ENCODE measurements around the gene TMEM184C.
A peak's percentile ranks its signal among the peaks of the same experiment; 100 is the strongest.

The TMEM184C gene

DNA sequence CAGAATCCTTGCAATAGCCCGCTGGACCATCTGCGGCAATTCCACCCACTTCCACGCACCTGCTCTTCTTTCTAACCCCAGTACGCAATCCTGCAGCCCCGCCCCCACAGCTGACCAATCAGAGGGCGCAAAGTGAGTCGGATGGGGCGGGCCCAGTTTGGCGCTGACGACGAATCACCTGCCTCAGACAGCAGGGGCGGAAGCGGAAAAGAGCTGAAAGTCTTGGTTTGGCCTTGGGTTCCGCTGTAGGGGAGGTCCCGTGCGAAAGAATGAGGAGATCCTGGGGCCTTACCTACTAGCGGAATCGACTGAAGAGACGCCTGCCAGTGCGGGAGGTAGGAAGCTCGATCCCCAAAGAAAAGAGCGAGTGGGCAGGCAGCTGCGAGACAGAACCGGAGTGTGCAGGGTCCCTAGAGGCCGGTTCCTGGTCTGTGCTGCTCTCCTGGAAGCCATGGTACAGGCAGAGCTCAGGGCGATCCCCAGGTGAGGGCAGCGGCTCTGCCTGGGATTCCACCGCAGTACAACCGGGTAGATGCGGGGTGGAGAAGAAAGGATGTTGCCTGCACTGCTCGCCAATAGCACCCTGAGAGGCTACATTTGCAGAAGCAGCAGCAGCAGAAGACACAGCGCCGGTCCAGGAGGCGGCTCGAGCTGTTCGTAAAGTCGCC is at the start of gene TMEM184C:
Gene TMEM184C, plus strand, starts transcription at position 225 of the 668 bp plus-strand sequence. CDS start 560 bp downstream, outside the sequence.
- DNase-seq (ENCODE audit: insufficient read length, low spot score) (peak; percentile 96), FAIRE-seq (peak; percentile 97)

DNA sequence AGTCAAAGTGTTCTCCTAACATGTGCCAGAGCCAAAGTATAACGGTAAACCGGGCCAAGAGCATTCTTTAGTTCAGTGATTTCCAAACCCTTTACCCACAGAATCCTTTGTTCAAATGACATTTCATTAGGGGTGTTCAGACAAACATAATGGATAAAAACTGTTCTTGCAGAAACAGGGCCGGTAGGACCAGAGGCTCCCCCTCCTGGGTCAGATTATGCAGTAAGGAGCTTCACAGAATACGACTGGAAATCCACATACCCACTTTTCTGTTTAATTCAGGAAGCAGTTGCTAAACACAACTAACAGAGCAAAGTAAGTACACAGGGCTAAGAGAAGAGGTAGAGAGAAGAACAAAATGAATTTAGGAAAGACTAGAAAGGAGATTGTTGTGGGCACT is 46.6 kb upstream of the TMEM184C start:
- FAIRE-seq (no peak), DNase-seq (ENCODE audit: insufficient read length, low spot score) (no peak)

DNA sequence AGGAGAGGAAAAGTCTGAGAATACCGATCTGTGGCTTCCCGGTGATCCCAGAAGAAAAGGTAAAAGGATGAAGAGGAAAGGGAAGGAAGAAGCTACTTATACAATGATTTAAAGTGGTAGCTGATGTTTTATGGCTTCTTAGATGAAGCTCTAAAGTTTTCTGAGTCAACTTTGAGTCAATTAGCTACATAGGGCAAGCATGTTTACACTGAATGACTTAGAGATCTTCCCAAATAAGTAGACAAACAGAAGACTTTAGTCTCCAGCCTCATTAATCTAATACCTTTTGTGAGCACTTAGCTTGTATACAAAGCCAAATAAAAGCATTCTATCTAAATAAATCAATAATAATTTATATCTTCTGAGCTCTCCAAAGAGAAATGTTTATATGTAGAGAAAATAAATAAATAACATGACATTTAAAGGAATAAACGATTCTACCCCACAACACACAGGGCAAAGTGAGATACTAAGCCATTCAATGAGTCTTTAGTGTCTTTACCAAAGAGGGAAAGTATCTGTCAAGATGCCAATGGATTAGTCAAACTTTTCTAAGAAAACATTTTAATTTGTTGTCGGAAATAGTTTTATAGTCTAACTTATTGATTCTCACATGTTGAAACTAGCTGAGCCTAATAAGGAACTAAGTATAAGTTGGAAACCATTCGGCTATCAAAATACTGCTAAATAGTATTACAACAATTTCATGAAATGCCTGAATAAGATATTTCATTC is 46.0 kb upstream of the TMEM184C start:
- no peak for DNase-seq (ENCODE audit: insufficient read length, low spot score)
- no peak for FAIRE-seq

DNA sequence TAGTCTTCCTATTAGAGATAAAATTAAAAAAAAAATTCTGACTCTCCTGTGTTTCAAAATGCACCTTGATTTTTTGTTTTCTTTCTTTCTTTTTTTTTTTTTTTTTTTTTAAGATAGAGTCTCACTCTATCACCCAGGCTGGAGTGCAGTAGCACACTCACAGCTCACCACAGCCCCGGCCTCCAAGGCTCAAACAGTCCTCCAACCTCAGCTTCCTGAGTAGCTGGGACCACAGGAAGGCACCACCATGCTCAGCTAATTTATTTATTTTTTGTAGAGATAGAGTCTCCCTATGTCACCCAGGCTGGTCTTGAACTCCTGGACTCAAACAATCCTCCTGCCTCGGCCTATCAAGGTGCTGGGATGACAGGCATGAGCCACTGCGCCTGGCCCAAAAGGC is 41.1 kb upstream of the TMEM184C start:
- FAIRE-seq: no peak
- DNase-seq (ENCODE audit: insufficient read length, low spot score): no peak

DNA sequence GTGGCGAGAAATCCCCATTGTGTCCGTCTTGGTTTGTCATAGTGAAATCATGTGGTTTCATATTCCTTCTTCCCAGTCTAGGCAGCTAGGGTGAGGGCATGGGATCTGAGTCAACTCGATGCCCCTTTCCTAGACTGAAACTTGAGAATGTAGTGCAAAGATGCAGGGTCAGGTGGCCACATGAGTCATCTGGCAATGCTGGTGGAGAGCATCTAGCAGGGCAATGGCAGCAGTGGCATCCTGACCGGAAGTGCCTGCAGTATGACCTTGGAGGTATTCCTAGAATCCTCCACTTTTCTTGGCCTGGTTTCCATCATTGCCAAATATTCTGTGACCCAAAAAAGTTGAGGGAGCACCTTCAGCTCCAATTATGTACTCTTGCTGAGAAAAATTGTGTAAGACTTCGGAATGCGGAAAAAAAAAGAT is 39.1 kb upstream of the TMEM184C start:
- peak; percentile 97 for DNase-seq (ENCODE audit: insufficient read length, low spot score)
- FAIRE-seq: peak; percentile 95

DNA sequence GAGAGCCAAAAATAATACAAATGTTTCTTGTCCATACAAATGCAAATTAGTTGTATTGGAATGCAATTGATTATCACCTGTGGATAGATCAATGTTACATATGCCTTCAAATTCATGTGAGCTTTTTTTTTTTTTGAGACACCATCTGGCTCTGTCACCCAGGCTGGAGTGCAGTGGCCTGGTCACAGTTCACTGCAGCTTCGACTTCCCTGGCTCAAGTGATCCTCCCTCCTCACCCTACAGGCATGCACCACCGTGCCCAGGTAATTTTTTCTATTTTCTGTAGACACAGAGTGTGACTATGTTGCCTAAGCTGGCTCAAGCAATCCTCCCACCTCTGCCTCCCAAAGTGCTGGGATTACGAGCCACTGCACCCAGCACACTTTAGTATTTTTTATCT is 38.6 kb upstream of the TMEM184C start:
- no peak for DNase-seq (ENCODE audit: insufficient read length, low spot score)
- FAIRE-seq: no peak

DNA sequence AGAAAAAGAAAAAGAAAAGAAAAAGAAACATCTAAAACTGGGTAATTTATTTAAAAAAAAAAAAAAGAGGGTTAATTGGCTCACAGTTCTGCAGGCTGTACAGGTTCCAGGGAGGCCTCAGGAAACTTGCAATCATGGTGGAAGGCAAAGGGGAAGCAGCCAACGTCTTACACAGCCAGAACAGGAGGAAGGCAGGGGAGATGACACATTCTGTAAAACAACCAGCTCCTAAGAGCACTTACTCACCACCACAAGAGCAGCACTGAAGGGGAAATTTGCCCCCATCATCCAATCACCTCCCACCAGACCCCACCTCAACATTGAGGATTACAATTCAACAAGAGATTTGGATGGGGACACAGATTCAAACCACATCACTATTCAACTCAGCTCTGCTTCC is 36.8 kb upstream of the TMEM184C start:
- FAIRE-seq (peak; percentile 65), DNase-seq (ENCODE audit: insufficient read length, low spot score) (no peak)

DNA sequence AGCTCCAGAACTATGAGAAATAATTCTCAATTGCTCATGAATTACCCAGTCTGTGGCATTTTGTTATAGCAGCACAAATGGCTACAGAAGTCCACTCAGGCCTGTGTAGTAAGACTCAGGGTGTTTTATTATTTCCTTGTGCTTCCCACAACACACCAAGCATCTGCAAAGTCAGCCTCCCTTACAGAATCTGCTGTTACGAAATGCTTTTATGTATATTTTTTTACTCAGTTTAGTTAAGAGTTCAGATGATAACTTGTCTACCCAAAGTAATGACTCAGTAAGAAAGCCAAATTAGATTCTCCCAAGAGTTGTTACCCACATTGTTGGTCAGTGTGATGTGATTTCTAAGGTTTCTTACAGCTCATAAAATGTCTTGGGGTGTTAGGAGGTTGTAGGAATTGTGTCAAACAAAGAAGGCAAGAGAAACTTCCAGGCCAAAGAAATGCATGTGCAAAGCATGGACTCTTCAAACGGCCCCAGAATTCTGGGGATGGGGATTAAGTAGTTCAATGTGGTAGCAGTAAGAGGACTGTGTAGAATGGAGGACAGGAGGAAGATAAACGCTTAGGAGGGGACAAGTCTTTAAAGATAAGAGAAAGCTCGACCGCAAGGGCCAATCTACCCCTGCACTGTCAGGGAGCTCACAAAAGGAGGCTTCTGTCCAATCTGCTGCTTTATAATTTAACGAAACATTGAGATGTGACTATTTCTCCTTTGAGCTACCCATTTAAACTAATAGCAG is 35.4 kb upstream of the TMEM184C start:
- DNase-seq (ENCODE audit: insufficient read length, low spot score) (no peak), FAIRE-seq (no peak)

DNA sequence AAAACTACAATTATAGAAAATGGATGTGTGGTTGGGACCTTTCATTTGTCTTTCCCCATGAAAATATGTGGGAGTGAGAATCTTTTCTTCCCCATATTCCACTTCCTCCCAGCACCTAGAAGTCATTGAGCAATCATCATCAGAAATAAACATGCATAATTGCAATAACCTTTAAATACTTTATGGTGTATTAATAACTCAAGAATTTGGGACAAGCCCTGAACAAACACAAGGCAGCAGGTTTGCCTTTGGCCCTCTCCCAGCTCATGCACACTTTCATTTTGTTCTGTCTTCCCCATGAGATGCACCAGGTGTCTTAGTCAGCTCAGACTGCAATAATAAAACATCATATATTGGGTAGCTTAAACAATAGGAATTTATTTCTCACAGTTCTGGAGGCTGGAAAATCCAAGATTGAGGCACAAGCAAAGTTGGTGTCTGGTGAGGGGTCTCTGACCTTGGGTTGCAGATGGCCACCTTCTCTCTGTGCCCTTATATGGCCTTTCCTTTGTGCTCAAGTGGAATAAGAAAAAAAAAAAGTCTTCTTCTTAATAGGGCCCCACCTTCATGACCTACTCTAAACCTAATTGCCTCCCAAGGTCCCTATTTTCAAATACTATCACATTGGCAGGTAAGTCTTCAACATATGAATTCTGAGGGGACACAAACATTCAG is 34.7 kb upstream of the TMEM184C start:
- FAIRE-seq: no peak
- DNase-seq (ENCODE audit: insufficient read length, low spot score): no peak

DNA sequence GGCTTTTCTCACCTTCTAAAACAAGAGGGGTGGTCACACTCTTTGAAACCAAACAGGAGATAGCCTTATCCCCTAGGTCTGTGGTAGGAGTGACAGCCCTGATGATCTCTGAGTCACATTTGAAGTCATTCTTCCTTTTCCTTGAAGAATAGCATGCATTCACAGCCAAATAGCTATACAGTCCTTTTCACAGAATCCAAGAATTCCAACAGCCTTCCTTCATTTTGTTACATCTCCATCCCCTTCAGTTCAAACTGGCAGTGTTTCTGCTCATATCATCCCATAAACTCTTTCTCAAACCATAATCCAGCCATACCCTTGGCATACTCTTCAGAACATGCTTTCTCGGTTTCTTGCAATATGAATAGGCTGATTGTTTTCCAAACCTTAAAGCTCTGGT is 33.3 kb upstream of the TMEM184C start:
- FAIRE-seq (no peak), DNase-seq (ENCODE audit: insufficient read length, low spot score) (no peak)

DNA sequence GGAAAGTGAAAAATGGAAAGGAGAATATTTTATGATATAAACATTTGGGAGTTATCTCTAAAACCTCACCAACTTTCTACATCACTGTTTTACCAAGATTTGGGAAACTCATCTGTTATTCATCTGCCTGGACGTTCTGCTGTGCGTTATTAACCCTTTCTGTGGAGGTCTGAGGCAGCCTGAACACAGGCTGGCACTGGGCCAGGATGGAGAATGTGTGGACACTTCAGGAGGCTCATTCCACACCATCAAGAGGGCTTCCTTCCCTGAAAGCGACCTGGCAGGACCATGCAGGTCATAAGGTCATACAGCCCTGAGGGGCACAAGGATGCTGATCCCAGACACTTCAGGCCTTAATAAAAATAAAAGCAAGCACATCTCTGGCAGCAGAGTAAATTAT is 31.2 kb upstream of the TMEM184C start:
- FAIRE-seq: no peak

DNA sequence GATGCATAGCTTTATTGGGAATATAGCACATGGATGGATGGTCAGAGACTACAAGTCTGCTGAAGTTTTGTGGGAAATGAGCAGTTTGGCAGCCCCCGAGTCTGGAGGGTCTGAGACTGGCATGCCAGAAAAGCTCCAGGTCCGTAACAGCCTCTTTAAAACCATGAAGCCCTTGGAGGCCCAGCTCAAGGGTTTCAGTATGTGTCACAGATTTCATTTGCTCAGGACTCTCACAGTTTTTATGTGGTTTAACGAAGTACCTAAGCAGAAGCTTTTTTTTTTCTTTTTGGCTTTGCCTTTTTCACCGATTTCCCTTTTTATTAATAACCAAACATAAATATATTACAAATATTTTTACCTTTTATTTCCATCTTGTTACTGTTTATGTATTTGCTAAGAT is 30.6 kb upstream of the TMEM184C start:
- no peak for DNase-seq (ENCODE audit: insufficient read length, low spot score)
- FAIRE-seq: no peak

More for the DNA sequence above, 31.2 kb upstream of the TMEM184C start:
- no peak for DNase-seq (ENCODE audit: insufficient read length, low spot score)

DNA sequence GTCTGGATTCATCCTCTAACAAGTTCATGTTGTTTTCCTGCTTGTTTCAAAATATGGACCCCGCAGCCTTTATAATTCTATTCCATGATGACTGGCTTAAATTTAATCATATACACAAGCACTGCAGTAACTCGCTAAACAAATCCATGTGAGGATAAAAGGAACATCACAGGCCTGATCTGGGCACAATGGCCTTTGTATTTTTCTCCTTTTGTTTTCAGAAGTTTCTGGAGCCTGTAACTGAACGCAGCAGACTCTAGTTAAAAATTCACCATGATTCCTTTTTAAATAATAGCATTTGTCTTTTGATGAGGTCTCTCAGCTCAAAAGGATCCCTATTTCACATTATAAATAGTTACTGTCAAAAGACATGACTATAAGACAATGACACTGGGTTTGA is 30.2 kb upstream of the TMEM184C start:
- DNase-seq (ENCODE audit: insufficient read length, low spot score) (no peak), FAIRE-seq (no peak)

DNA sequence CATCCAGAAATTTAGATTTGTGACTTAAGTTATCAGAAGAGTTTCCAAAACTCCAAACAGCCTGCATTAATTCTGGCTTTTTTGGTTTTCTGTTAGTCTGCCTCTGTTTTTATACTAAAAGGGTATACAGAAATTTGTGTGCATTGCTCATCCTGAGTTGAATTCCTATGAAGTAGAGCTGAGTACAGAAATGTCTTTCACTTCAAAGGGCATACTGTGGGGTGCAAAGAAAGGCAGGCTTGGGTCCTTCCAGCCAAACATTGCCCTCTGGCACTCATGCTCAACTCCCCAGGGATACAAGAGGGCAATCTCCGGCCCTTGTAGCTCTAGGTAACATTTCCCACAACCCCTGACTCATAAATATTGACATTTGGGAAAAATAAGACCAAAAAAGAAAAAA is 27.6 kb upstream of the TMEM184C start:
- FAIRE-seq: no peak

DNA sequence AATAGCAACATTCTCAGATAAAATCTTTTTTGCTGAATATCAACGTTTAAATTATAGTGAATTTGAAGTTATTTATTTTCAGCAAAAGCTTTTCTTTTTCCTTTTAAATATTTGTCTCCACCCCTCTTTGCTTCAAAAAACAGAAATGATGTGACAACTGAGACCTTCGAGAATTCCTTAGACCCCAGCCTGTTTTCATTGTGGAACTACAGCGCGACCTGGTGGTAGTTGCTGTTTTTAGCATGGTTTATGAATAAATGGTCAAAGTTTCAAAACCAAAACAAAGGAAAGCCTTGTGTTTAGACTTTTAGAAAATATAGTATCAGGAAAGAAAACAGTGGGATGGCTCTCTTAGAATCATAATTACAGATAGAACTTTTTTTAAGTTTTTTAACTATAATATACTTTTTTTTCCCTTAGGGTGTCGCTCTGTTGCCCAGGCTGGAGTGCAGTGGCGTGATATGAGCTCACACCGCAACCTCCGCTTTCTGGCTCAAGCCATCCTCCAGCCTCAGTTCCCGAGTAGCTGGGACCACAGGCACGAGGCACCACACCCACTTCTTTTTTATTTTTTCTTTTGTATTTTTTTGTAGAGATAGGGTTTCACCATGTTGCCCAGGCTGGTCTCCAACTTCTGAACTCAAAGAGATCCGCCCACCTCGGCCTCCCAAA is 26.8 kb upstream of the TMEM184C start:
- FAIRE-seq (no peak), DNase-seq (ENCODE audit: insufficient read length, low spot score) (peak; percentile 67)

More for the DNA sequence above, 27.6 kb upstream of the TMEM184C start:
- DNase-seq (ENCODE audit: insufficient read length, low spot score): no peak

DNA sequence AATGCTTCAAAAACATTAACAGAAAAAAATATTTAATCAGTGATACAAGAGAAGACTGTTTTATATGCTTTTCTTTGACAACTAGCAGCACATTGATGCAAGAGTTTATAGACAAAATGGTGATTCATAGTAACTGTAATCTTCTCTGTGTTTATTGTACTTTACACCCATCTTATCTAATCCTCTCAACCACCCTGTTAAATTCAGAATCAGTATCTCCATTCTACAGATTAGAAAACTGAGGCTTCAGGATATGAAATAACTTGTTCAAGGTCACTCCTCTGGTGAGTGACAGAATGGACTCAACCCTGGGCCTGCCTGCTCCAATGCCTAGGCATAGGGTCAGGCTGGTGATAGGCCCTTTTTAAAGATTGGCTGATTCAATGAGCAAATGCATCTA is 26.1 kb upstream of the TMEM184C start:
- no peak for FAIRE-seq
- DNase-seq (ENCODE audit: insufficient read length, low spot score): no peak

DNA sequence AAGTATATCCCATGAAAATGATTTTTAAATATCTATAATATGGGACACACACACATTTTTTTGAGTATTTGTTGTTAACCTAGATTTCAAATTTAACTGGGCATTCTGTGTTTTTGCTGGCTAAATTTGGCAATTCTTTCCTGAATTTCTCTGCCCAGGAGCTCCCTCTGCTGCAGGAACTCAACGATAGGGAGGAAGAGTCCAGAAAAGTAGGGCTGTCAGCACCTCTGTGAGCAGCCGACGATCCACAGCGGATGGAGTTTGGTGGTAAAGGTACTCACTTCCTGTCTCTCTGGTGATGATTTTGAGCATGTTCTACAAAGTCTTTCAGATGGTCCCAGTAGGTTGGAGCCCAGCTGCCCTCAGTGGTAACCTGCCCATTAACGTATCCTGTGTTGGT is 23.1 kb upstream of the TMEM184C start:
- no peak for FAIRE-seq

DNA sequence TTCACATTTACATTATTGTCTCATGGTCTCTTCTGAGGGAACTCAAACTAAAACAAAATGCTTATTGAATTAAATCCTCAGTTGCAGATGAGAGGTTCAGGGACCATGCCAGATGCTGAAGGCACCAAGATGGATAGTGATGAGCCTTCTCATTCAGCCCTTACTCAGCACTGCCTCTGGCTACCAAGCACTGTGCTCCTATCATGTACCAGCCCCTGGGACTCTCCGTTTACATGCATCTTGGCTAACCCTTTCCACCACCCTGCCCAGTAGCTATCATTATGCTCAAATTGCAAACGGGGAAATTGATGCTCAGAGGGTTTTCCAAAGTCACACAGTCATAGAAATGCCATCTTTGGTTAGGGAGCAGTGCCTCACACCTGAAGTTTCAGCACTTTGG is 22.6 kb upstream of the TMEM184C start:
- FAIRE-seq: no peak
- no peak for DNase-seq (ENCODE audit: insufficient read length, low spot score)

More for the DNA sequence above, 23.1 kb upstream of the TMEM184C start:
- no peak for DNase-seq (ENCODE audit: insufficient read length, low spot score)

DNA sequence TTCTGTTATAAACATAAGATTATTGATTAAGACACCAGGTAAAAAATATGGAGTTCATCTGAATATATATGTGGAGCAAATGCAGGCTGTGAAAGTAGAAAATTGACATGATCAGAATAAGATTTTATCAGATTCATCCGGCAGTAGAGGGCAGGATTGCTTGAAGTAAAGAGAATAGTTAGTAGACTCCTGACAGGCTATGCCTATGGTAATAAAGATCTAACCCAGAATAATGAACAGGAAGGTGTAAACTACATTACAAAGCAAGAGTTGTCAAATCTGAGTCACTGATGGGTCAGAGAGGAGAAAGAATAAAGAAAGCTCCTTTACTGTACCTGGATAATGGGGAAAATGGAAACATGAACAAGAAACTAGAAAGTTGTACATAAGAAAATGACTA is 20.8 kb upstream of the TMEM184C start:
- DNase-seq (ENCODE audit: insufficient read length, low spot score): no peak
- no peak for FAIRE-seq

DNA sequence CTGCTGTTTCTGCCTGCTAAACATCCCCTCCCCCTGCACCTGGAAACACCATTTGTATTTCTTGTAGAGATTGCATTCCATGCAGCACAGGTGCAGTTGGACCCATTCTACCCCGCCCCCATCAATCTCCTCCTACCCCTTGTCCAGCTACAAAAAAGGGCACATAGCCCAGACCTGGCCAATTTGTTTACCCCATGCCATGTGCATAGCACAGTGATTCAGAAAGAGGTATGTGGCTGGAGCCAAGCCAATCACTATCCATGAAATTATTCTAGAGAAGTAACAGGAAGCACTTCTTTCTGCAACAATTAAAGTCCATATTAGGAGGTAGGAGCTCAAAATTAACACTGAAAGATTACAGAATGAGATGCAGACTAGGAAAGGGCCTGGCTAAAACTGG is 20.2 kb upstream of the TMEM184C start:
- FAIRE-seq (no peak), DNase-seq (ENCODE audit: insufficient read length, low spot score) (peak; percentile 40)

Data from HTR-8/SVneo (cell line).